HepG2 (cell line): ENCODE measurements around the gene DPP3. TPM values are rescaled to one million over a fixed set of nuclear protein-coding genes. Genes with fewer than 3 reads are reported as not detected.

ENCODE experiments used
- HNRNPL ChIP-seq: fragments of 200-400 bp; formaldehyde crosslinking; IDR thresholded peaks from 2 replicates; pipeline ENCODE4 v1.6.1; 2017; ENCODE audit warnings: mild to moderate bottlenecking, low read depth, low read length
- KAT8 ChIP-seq: IDR thresholded peaks from 2 replicates; pipeline ENCODE4 v1.6.1; 2016; ENCODE audit warnings: missing genetic modification reagents, missing compliant biosample characterization
- SALL2 ChIP-seq: sonication (generic); formaldehyde crosslinking; IDR thresholded peaks from 2 replicates; pipeline ENCODE4 v1.8.1; 2023; ENCODE audit warnings: mild to moderate bottlenecking, missing genetic modification reagents, inconsistent platforms
- SRSF1 ChIP-seq: fragments of 200-400 bp; formaldehyde crosslinking; optimal IDR thresholded peaks from 2 replicates; pipeline ENCODE3; 2017; ENCODE audit warnings: mild to moderate bottlenecking, low read depth, low read length, moderate library complexity
- ZBTB14 ChIP-seq: sonication (generic); formaldehyde crosslinking; IDR thresholded peaks from 2 replicates; pipeline ENCODE4 v1.4.0; 2020; ENCODE audit warnings: missing genetic modification reagents
- ZNF343 ChIP-seq: sonication (generic); formaldehyde crosslinking; IDR thresholded peaks from 2 replicates; pipeline ENCODE4 v1.4.0; 2020; ENCODE audit warnings: mild to moderate bottlenecking, missing genetic modification reagents
- ZNF441 ChIP-seq: sonication (generic); formaldehyde crosslinking; IDR thresholded peaks from 2 replicates; pipeline ENCODE4 v1.7.0; 2021; ENCODE audit warnings: missing genetic modification reagents, borderline replicate concordance
- polyA plus RNA-seq, 8 experiments: library from polyadenylated mRNA; depleted of rRNA in 3 of 8; stranded (reverse) in 7 of 8; unstranded in 1 of 8; fragments of >200 nt; fragmentation: Illumina TruSeq in 4 of 8; extraction: Trizol in 4 of 8; gene quantifications; 2 replicates each; pipeline versions ENCODE4 v1.2.1 to v1.2.3, GENCODE V29; 2011 to 2016; ENCODE audit warnings: low read depth in 4 of 8, missing spikeins in 1 of 8, mixed read lengths in 1 of 8; ENCODE audit not compliant: insufficient read depth in 1 of 8
- total RNA-seq, 5 experiments: library from RNA; depleted of rRNA; stranded (reverse); fragments of >200 nt; fragmentation: Illumina TruSeq; extraction: Trizol; gene quantifications; 2 replicates each; pipeline ENCODE4 v1.2.3, GENCODE V29; 2016; ENCODE audit warnings: low read depth in 1 of 5
- TF ChIP-seq, protein P1 (sequence below): sonication (generic); formaldehyde crosslinking; IDR thresholded peaks from 2 replicates; pipeline ENCODE4 v1.4.0; 2020; ENCODE audit warnings: missing genetic modification reagents, borderline replicate concordance
- TF ChIP-seq, protein P2 (sequence below): sonication (generic); formaldehyde crosslinking; IDR thresholded peaks from one replicate; pipeline ENCODE4 v1.5.1; 2020; ENCODE audit warnings: mild to moderate bottlenecking, missing genetic modification reagents; ENCODE audit errors: not compliant biosample characterization
- TF ChIP-seq, protein P3 (sequence below): sonication (generic); formaldehyde crosslinking; IDR thresholded peaks from 2 replicates; pipeline ENCODE4 v1.9.0; 2021; ENCODE audit warnings: missing genetic modification reagents, borderline replicate concordance
- TF ChIP-seq, protein P4 (sequence below): sonication (generic); formaldehyde crosslinking; IDR thresholded peaks from 2 replicates; pipeline ENCODE4 v1.5.1; 2020; ENCODE audit warnings: mild to moderate bottlenecking, missing genetic modification reagents, borderline replicate concordance

DPP3 gene
- total and polyA plus RNA-seq, 2 of the 13 experiments (the other 11 are each of a cell fraction or from before 2014, with no cell fraction given): 38.4 to 59.8 TPM

DNA sequence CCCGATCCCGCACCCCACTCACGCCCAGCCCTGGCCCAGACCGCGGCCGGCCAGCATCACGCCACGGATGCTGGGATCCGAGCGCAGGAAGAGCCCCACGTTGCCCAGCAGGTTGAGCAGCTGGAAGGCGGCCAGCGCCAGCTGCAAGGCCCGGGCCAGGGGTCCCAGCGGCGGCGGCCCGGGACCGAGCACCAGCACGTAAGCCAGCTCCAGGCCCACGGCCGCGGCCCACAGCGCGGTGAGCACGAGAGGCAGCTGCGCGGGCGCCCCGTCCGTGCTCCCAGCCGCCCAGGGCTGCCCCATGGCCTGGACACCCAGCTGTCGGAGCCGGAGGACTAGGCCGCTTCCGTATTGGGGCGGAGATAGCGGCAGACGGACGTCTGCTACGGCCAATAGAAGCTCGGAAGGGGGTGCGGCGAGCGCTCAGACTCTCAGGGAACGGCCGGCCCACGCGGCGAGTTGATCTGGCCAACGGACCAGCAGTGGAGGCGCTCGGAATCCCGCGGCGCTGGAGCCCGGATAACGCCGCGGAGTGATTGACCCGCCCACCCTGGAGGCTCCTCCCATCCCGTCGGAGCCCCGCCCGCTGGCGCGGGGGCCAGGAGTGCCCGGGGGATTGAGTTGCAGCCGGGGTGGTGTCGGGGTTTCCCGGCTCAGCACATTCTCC, 65.6 kb downstream of the DPP3 start, which contains the start of gene ZDHHC24 (continued):
- TF ChIP-seq, protein P1, sequence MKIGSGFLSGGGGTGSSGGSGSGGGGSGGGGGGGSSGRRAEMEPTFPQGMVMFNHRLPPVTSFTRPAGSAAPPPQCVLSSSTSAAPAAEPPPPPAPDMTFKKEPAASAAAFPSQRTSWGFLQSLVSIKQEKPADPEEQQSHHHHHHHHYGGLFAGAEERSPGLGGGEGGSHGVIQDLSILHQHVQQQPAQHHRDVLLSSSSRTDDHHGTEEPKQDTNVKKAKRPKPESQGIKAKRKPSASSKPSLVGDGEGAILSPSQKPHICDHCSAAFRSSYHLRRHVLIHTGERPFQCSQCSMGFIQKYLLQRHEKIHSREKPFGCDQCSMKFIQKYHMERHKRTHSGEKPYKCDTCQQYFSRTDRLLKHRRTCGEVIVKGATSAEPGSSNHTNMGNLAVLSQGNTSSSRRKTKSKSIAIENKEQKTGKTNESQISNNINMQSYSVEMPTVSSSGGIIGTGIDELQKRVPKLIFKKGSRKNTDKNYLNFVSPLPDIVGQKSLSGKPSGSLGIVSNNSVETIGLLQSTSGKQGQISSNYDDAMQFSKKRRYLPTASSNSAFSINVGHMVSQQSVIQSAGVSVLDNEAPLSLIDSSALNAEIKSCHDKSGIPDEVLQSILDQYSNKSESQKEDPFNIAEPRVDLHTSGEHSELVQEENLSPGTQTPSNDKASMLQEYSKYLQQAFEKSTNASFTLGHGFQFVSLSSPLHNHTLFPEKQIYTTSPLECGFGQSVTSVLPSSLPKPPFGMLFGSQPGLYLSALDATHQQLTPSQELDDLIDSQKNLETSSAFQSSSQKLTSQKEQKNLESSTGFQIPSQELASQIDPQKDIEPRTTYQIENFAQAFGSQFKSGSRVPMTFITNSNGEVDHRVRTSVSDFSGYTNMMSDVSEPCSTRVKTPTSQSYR (CRISPR knock-in tag): no peak; the same call in 1 of the 2 replicates
- TF ChIP-seq, protein P2, sequence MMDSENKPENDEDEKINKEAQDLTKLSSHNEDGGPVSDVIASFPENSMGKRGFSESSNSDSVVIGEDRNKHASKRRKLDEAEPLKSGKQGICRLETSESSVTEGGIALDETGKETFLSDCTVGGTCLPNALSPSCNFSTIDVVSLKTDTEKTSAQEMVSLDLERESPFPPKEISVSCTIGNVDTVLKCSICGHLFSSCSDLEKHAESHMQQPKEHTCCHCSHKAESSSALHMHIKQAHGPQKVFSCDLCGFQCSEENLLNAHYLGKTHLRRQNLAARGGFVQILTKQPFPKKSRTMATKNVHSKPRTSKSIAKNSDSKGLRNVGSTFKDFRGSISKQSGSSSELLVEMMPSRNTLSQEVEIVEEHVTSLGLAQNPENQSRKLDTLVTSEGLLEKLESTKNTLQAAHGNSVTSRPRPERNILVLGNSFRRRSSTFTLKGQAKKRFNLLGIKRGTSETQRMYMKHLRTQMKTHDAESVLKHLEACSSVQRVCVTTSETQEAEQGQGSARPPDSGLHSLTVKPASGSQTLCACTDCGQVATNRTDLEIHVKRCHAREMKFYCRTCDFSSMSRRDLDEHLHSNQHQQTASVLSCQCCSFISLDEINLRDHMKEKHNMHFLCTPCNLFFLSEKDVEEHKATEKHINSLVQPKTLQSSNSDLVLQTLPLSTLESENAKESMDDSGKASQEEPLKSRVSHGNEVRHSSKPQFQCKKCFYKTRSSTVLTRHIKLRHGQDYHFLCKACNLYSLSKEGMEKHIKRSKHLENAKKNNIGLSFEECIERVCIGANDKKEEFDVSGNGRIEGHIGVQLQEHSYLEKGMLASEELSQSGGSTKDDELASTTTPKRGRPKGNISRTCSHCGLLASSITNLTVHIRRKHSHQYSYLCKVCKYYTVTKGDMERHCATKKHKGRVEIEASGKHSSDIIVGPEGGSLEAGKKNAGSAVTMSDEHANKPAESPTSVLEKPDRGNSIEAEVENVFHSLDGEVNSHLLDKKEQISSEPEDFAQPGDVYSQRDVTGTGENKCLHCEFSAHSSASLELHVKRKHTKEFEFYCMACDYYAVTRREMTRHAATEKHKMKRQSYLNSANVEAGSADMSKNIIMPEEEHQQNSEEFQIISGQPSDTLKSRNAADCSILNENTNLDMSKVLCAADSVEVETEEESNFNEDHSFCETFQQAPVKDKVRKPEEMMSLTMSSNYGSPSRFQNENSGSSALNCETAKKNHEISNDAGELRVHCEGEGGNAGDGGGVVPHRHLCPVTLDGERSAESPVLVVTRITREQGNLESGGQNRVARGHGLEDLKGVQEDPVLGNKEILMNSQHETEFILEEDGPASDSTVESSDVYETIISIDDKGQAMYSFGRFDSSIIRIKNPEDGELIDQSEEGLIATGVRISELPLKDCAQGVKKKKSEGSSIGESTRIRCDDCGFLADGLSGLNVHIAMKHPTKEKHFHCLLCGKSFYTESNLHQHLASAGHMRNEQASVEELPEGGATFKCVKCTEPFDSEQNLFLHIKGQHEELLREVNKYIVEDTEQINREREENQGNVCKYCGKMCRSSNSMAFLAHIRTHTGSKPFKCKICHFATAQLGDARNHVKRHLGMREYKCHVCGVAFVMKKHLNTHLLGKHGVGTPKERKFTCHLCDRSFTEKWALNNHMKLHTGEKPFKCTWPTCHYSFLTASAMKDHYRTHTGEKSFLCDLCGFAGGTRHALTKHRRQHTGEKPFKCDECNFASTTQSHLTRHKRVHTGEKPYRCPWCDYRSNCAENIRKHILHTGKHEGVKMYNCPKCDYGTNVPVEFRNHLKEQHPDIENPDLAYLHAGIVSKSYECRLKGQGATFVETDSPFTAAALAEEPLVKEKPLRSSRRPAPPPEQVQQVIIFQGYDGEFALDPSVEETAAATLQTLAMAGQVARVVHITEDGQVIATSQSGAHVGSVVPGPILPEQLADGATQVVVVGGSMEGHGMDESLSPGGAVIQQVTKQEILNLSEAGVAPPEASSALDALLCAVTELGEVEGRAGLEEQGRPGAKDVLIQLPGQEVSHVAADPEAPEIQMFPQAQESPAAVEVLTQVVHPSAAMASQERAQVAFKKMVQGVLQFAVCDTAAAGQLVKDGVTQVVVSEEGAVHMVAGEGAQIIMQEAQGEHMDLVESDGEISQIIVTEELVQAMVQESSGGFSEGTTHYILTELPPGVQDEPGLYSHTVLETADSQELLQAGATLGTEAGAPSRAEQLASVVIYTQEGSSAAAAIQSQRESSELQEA (CRISPR knock-in tag): peak; percentile 88
- TF ChIP-seq SRSF1 (peak; percentile 84), ZNF441 (CRISPR knock-in tag) (0 out of 2 replicates have a peak, but pooled peaks have one; percentile 26), ZNF343 (CRISPR knock-in tag) (0 out of 2 replicates have a peak, but pooled peaks have one; percentile 37), ZBTB14 (no peak), SALL2 (no peak), KAT8 (peak; percentile 87), HNRNPL (no peak)
- TF ChIP-seq, protein P3, sequence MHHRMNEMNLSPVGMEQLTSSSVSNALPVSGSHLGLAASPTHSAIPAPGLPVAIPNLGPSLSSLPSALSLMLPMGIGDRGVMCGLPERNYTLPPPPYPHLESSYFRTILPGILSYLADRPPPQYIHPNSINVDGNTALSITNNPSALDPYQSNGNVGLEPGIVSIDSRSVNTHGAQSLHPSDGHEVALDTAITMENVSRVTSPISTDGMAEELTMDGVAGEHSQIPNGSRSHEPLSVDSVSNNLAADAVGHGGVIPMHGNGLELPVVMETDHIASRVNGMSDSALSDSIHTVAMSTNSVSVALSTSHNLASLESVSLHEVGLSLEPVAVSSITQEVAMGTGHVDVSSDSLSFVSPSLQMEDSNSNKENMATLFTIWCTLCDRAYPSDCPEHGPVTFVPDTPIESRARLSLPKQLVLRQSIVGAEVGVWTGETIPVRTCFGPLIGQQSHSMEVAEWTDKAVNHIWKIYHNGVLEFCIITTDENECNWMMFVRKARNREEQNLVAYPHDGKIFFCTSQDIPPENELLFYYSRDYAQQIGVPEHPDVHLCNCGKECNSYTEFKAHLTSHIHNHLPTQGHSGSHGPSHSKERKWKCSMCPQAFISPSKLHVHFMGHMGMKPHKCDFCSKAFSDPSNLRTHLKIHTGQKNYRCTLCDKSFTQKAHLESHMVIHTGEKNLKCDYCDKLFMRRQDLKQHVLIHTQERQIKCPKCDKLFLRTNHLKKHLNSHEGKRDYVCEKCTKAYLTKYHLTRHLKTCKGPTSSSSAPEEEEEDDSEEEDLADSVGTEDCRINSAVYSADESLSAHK (CRISPR knock-in tag): no peak
- TF ChIP-seq, protein P4, sequence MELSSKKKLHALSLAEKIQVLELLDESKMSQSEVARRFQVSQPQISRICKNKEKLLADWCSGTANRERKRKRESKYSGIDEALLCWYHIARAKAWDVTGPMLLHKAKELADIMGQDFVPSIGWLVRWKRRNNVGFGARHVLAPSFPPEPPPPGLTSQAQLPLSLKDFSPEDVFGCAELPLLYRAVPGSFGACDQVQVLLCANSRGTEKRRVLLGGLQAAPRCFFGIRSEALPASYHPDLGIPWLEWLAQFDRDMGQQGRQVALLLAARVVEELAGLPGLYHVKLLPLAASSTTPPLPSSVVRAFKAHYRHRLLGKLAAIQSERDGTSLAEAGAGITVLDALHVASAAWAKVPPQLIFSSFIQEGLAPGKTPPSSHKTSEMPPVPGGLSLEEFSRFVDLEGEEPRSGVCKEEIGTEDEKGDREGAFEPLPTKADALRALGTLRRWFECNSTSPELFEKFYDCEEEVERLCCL (CRISPR knock-in tag): no peak
